ENCODE data around the gene ZCCHC14. TPM values are rescaled to one million over a fixed set of nuclear protein-coding genes. Genes with fewer than 3 reads are reported as not detected.

Gene ZCCHC14
- polyA plus RNA-seq, 2 of the 4 experiments (the other 2 are of a cell fraction): 3.8 to 7.3 TPM

GRCh38 chr16:87383505-87384161, 109.2 kb downstream of the ZCCHC14 start, which contains the start of gene FBXO31 (continued):
- no peak for TF ChIP-seq HMGXB4 (CRISPR knock-in tag; IDR thresholded peaks at IDR 0.05; ENCODE audit: borderline replicate concordance)

GRCh38 chr16:87382023-87382785, 110.6 kb downstream of the ZCCHC14 start:
- peak overlapping the region; percentile 85 for H3K4me2 ChIP-seq
- H3K4me3 ChIP-seq: peak overlapping the region; percentile 89
- DNase-seq (ENCODE audit: low read depth in 1 of 2, low spot score in 1 of 2) (no peak), FAIRE-seq (no peak), ATAC-seq (no peak)
- no peaks in the 10 kb centered on the region for H3K9me3 ChIP-seq
- 18% methylated on average over 17 of the region's 17 CpGs for WGBS (ENCODE audit: missing lambda C conversion rate)
- peak overlapping the region; percentile 86 to 94 for H3K27ac ChIP-seq
- H3K4me1 ChIP-seq: peaks cover 36% of the 10 kb centered on the region
- ChIA-PET POLR2A (interaction anchor here (1.9 to 2.6 kb wide), 3 partner anchors 9 to 65 kb away, joined by 6 to 20 read pairs (median 19); partner anchors contain the start of gene C16orf95), CTCF (interaction anchor here (1.1 to 4.0 kb wide), 6 partner anchors 9 to 254 kb away, joined by 3 to 20 read pairs (median 10); no protein-coding TSS in a partner anchor)
- TF ChIP-seq GATA3 (IDR thresholded peaks at IDR 0.05; ENCODE audit: borderline replicate concordance) (no peak), HOXB5 (CRISPR knock-in tag; IDR thresholded peaks at IDR 0.05) (no peak), ELK1 (IDR thresholded peaks at IDR 0.05; ENCODE audit: low read depth, low read length) (no peak), CBX2 (IDR thresholded peaks at IDR 0.05; ENCODE audit: borderline replicate concordance, low read depth) (no peak), E2F6 (IDR thresholded peaks at IDR 0.05; ENCODE audit: borderline replicate concordance, low read depth) (no peak), HEYL (CRISPR knock-in tag; IDR thresholded peaks at IDR 0.05) (no peak), JUNB (IDR thresholded peaks at IDR 0.05) (no peak), ZNF302 (CRISPR knock-in tag; IDR thresholded peaks at IDR 0.05) (no peak), CTCF (IDR thresholded peaks at IDR 0.05) (no peak), MAFK (IDR thresholded peaks at IDR 0.05; ENCODE audit: partially characterized antibody) (no peak), ATOH8 (CRISPR knock-in tag; IDR thresholded peaks at IDR 0.05; ENCODE audit: low read depth) (no peak), MYC (IDR thresholded peaks at IDR 0.05; ENCODE audit: borderline replicate concordance, low read length) (no peak), USF2 (IDR thresholded peaks at IDR 0.05) (no peak), RNF2 (IDR thresholded peaks at IDR 0.05; ENCODE audit: borderline replicate concordance, low read depth) (no peak), TP53 (CRISPR knock-in tag; IDR thresholded peaks at IDR 0.05) (no peak), EHMT2 (IDR thresholded peaks at IDR 0.05; ENCODE audit: low read depth) (no peak)

All from A549 (cell line).